HG03039 (cell line): ENCODE results near the gene PDSS2.

Experiments
- ATAC-seq: cut with Tn5 transposase; IDR thresholded peaks from one replicate; pipeline ENCODE4 v1.9.1; 2021; ENCODE audit warnings: mild to moderate bottlenecking, moderate library complexity; ENCODE audit not compliant: unreplicated experiment

The PDSS2 gene

GRCh38 chr6:107421696-107422256 is 37.6 kb downstream of the PDSS2 start:
- no peak for ATAC-seq

DNA sequence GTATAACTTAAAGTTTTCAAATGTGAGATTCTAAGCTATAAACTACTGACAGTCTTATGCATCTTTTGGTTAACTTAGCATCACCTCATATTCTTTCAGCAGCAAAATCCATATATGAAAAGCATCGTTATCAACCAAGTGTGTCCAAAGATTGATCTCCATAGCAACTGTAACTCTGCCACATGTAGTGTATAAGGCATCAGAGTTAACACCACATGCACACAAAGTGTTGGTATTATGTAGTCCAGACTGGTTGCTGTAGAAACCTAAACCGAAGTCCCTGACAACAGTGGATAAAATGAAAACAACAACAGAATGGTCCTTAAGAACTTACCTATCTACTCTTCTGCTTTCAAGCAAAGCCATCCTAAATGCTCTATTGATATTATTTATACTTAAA is 39.6 kb downstream of the PDSS2 start:
- no peak for ATAC-seq

- ATAC-seq = no peak
Observed at GRCh38 chr6:107418118-107418517, 41.2 kb downstream of the PDSS2 start.

DNA sequence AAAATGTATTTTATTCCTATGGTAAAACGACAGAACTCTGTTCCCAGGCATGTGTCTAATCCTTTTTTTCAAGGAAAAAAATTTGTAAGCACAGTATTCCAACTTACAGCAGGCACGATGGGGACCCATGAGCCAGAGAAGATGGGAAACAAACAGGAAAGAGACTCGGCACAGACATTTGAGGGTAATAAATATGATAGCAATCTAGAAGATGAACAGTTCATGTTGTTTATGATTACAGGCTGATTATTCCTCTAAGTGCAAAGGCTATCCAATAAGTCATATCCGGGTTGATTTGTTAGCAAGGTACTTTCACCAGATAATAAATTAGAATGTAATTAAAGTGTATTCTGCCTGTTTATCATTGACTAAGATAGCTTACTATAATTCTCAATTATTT is 43.2 kb downstream of the PDSS2 start:
- no peak for ATAC-seq

DNA sequence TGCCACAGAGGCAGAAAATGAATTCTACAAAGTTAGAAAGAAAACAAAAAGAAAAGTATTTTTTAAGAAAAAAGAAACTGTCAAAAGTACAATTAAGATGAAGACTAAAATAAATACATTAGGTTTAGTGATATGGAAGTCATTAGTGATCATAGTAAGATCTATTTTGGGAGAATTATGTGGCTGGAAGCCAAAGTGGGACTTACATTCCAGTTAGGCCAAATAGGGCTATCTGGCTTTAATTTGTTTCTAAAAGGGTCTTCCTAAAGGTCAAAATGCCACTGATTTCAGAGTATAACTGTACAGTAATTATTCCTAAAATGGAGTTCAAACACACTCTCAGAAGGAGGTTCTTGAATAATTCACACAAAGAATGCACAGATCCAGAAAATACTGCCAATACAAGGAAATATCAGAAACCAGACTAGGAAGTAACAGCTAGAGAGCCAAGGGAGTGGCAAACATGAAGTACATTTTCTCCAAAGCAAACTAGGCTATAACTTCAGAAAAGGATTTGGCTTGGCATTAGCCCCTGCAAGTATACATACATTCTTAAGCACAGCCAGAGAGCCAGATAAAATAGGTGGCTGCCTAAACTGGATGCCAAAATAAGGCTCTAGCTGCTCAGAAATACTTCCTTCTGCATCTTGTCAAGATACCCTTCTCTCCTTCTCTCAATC is 45.3 kb downstream of the PDSS2 start:
- no peak for ATAC-seq

- no peak for ATAC-seq
Observed at GRCh38 chr6:107411161-107411560, 48.2 kb downstream of the PDSS2 start.

GRCh38 chr6:107409942-107410341 is 49.4 kb downstream of the PDSS2 start:
- ATAC-seq = no peak

- ATAC-seq = no peak
Observed at GRCh38 chr6:107408714-107409113, 50.6 kb downstream of the PDSS2 start.

DNA sequence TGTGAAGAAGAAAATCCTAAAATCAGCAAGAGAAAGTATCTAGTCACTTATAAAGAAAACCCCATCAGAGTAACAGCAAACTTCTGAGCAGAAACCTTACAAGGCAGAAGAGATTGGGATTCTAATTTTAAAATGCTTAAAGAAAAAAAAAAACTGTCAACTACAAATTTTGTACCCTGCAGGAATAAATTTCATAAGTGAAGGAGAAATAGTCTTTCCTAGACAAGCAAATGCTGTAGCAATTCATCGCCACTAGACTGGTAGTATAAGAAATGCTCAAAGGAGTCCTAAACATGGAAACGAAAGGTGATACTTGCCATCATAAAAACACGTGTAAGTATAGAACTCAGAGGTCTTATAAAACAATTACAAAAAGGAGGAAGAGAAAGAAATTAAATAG is 54.4 kb downstream of the PDSS2 start:
- no peak for ATAC-seq

GRCh38 chr6:107402533-107402932 is 56.8 kb downstream of the PDSS2 start:
- ATAC-seq = no peak

DNA sequence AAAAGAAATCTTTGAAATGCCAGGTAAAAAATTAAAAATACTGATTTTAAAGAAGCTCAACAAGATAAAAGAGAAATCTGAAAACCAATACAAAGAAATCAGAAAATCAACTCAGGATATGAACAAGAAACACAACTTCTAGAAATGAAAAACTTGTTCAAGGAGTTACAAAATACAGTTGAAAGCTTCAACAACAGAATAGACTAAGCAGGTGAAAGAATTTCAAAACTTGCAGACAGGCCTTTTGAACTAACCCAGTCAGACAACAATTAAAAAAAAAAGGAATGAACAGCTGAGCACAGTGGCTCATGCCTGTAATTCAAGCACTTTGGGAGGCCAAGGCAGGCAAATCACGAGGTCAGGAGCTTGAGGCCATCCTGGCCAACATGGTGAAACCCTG is 57.8 kb downstream of the PDSS2 start:
- ATAC-seq = no peak

DNA sequence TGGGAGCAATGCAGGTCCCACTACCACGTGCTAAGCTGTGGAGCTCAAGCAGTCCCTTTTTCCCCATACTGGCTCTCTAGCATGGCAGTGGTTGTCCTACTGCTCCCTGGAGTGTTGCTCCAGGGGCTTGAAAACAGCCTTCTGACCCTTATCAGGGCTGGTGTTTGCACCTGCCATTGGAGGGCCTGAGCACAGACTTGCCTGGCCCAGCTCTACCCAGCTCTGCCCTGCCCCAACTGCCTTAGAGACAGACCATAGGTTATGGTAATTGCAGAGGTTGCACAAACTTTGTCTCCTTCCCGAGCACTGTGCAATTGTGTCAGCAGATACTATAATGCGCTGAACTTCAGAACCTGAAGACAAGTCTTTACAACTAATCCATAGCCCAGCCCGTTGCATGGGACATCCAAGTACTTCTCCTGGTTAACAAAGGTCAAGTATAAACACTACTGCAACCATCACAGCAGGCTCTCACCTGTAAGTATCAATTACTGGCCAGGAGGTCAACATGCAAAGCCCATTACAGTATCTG is 58.7 kb downstream of the PDSS2 start:
- ATAC-seq = no peak

DNA sequence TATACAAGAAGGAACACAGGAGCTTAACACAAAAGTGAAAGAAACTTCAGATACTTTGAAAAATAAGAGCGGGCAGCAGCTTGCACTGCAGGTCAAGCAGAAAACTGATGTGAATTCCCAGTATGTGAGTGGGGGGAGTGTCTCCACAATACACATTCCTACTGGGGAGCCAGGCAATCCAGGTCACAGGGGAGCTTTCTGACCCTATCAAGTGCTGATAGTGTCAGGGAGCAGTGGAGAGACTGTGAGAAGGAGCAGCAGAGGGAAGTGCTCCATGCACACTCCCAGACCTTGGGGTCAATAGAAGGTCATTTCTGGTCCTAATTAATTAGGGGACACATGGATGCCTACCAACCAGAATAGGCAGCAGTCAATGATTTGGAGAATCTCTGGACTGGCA is 59.4 kb downstream of the PDSS2 start:
- no peak for ATAC-seq

DNA sequence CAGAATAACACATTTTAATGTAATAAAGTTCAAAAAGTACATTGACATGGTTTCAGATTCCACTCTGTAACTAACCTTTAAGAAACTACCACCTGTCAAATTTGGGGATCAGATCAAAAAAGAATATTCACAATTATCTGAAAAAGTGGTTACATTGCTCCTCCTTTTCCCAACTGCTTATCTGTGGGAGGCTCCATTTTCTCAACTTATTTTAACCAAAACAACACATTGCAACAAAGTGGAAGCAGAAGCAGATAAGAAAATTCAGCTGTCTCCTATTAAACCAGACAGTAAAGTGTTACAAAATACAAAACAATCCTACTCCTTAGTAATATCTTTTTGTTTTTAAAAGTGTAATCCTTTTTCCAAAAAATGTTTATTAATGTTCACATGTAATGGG is 61.4 kb downstream of the PDSS2 start:
- ATAC-seq = no peak

- ATAC-seq = no peak
Observed at GRCh38 chr6:107396211-107396610, 63.2 kb downstream of the PDSS2 start.

DNA sequence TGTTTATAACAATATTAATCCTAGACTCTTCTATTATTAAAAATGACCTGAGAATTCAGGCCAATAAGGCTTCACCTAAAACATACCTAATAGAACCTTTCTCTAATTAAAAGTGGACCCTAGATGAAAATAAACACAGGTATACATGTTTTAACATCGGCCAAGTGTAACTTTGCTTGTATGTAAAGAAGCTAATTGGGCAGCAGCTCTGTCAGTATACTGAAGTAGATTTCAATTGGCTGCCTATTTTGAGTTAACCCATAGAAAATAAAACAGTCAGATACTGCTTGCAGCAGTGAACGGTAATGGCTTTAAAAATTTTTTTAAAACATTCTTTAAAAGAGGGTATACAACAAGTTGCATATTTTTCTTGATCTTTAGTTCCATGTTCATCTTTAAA is 67.3 kb downstream of the PDSS2 start:
- no peak for ATAC-seq

DNA sequence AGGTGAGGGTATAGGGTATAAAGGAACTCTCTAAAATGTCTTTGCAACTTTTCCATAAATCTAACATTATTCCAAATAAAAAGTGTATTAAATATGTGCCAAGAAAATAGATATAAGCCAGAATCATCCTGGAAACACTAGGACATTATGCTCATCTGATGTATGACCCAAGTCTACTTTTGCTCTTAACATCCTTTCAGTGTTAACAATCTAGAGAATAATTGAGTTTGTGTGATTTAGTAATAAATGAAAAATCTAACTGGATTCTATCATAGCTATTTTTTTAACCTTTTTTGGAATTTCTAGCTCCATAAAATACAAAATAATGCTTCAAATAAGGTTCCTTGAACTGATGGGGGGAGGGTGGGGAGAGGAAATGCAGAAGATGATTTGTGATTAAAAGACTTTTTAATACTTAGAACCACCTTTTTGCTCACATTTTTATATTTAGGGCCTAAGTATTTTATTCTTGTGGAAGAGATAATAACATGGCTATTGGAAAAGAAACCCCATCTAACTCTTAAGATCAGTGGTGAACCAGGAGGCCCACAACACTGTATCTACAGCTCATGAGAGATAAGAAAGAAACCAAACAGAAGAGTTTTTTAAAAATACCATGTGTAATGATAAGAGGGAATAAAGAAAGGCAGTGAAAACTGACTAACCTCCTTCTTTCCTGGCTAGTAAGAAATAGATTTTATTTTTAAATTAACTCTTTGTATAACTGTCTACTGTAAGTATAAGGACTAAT is 68.5 kb downstream of the PDSS2 start:
- ATAC-seq = no peak

- ATAC-seq = no peak
Observed at GRCh38 chr6:107390056-107390455, 69.3 kb downstream of the PDSS2 start.

- no peak for ATAC-seq
Observed at GRCh38 chr6:107386904-107387303, 72.5 kb downstream of the PDSS2 start.

- no peak for ATAC-seq
Observed at GRCh38 chr6:107386340-107386739, 73.0 kb downstream of the PDSS2 start.

GRCh38 chr6:107383705-107384104 is 75.7 kb downstream of the PDSS2 start:
- ATAC-seq = no peak

- ATAC-seq = no peak
Observed at GRCh38 chr6:107374264-107374663, 85.1 kb downstream of the PDSS2 start.
